Cardiac muscle cell (in vitro differentiated cells and primary cell): ENCODE results near the gene PRUNE2. TPM values are rescaled to one million over a fixed set of nuclear protein-coding genes. Genes with fewer than 3 reads are reported as not detected.
A peak's percentile ranks its signal among the peaks of the same experiment; 100 is the strongest.

ENCODE experiments used
- DNase-seq, 2 donors: peaks; one replicate each; pipeline versions ENCODE4 v3.0.0 to v3.0.0-alpha.2; 2010 to 2017; ENCODE audit warnings: low read depth in 1 of 2, low spot score in 1 of 2
- H3K27ac ChIP-seq: fragments of 200-600 bp; sonication (generic); 2 replicates; pipeline ENCODE4 v1.5.1; 2016
- H3K27me3 ChIP-seq: fragments of 200-600 bp; sonication (generic); 2 replicates; pipeline ENCODE4 v1.6.0; 2016; ENCODE audit warnings: control low read depth
- H3K36me3 ChIP-seq: fragments of 200-600 bp; sonication (generic); 2 replicates; pipeline ENCODE4 v1.5.1; 2016; ENCODE audit warnings: control low read depth
- H3K4me1 ChIP-seq: fragments of 200-600 bp; sonication (generic); 2 replicates; pipeline ENCODE4 v1.8.1; 2017; ENCODE audit warnings: low read depth, mild to moderate bottlenecking, mixed run types
- H3K4me3 ChIP-seq: fragments of 200-600 bp; sonication (generic); 2 replicates; pipeline ENCODE4 v1.5.1; 2016; ENCODE audit warnings: mild to moderate bottlenecking
- H3K9me3 ChIP-seq: fragments of 200-600 bp; sonication (generic); 2 replicates; pipeline ENCODE4 v1.5.1; 2017; ENCODE audit warnings: low read depth, mild to moderate bottlenecking, control low read depth
- polyA plus RNA-seq: library from polyadenylated mRNA; unstranded; fragments of >200 nt; fragmentation: Nextera tagmentation; extraction: Ambion mirVana; gene quantifications from 2 replicates; pipeline ENCODE4 v1.2.1, GENCODE V29; 2016
- total RNA-seq: library from RNA; depleted of rRNA; stranded (reverse); fragments of >200 nt; gene quantifications from 2 replicates; pipeline ENCODE4 v1.2.3, GENCODE V29; 2016
- TF ChIP-seq, protein P1 (sequence below): IDR thresholded peaks from 2 replicates; pipeline ENCODE4 v1.5.1; 2012; ENCODE audit warnings: low read depth, mild to moderate bottlenecking, low read length

Gene PRUNE2
- total and polyA plus RNA-seq, 2 experiments from 2014 or later: 5.5 to 14.4 TPM

DNA sequence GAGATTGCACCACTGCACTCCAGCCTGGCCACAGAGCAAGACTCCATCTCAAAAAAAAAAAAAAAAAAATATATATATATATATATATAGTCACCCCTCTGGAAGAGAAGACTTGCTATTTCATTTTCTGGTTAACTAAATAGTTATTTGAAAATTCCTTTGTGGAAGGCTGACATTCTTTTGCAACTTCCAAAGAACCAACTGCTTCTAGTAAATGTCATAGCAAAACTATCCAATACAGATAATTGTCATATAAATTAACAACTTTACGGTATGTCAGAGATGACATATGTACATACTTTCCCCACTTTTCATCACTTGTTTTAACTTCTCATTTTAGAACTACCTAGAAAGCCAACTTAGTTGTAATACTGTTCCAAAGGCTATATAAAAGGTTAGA, 50.9 kb downstream of the PRUNE2 start:
- Histone ChIP-seq H3K27ac (no peak overlapping the region), H3K4me1 (no peaks in the 10 kb centered on the region), H3K9me3 (no peaks in the 10 kb centered on the region), H3K4me3 (no peak overlapping the region), H3K27me3 (no peaks in the 10 kb centered on the region), H3K36me3 (no peaks in the 10 kb centered on the region)
- TF ChIP-seq, protein P1, sequence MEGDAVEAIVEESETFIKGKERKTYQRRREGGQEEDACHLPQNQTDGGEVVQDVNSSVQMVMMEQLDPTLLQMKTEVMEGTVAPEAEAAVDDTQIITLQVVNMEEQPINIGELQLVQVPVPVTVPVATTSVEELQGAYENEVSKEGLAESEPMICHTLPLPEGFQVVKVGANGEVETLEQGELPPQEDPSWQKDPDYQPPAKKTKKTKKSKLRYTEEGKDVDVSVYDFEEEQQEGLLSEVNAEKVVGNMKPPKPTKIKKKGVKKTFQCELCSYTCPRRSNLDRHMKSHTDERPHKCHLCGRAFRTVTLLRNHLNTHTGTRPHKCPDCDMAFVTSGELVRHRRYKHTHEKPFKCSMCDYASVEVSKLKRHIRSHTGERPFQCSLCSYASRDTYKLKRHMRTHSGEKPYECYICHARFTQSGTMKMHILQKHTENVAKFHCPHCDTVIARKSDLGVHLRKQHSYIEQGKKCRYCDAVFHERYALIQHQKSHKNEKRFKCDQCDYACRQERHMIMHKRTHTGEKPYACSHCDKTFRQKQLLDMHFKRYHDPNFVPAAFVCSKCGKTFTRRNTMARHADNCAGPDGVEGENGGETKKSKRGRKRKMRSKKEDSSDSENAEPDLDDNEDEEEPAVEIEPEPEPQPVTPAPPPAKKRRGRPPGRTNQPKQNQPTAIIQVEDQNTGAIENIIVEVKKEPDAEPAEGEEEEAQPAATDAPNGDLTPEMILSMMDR: no peak
- DNase-seq: no peak

DNA sequence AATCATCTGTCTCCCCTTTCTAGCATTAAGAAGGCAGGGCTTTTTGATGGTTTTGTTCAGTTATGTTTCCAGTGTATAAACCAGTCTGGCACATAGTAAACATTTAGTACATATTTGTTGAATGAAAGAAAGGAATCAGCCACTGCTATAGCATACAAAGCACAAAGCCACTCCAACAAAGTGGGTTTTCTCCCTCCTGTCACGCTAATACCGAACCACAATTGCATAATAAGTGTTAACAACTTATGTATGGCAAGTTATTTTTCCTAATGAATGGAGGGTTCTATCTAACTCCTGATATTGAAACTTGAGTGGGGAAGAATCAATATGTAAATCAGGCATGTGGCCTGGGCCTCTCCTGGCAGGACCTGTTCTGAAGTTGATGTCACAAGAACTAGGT, 53.9 kb downstream of the PRUNE2 start:
- no peaks in the 10 kb centered on the region for H3K36me3 ChIP-seq
- H3K4me1 ChIP-seq: no peaks in the 10 kb centered on the region
- H3K27me3 ChIP-seq: no peaks in the 10 kb centered on the region
- no peak overlapping the region for H3K4me3 ChIP-seq
- no peak overlapping the region for H3K27ac ChIP-seq
- no peak for DNase-seq
- TF ChIP-seq, protein P1: no peak
- no peaks in the 10 kb centered on the region for H3K9me3 ChIP-seq

DNA sequence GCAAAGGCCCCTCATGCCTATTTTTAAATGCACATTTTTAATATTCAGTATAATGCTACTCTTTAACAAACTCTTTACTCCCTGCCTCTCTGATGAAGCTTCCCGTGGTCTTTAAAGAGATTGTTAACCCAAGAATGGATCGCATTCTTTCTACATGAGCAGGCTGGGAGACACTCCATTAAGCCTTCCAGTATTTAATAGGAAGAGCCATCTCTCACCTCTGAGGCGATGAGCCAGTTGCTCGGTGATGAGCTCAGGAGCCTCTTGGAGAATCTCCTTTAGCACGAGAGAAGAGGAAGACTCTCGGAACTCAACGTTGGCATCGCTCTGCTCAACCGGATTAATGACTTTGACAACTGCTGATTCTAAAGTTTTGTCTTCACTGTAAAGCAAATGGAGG, 59.6 kb downstream of the PRUNE2 start:
- no peaks in the 10 kb centered on the region for H3K27me3 ChIP-seq
- DNase-seq: no peak

DNA sequence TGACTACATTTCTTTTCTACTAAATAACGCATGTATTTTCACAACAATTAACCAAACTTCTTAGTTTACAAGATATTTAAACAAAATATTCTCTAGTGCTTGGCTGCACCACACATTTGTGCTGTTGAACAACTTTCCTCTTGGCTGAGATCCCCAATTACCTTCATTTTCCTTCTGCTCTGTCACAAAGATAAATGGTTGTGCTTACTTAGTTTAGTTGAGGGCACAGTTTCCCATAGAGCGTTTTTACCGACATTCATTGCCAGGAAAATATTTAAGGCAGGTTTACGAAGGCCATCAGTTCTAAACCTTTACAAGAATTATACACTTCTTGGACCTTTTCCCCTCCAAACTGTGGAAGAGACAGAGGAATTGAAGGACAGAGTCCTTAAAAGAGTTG, 60.7 kb downstream of the PRUNE2 start:
- Histone ChIP-seq H3K36me3 (no peaks in the 10 kb centered on the region), H3K27me3 (no peaks in the 10 kb centered on the region), H3K4me1 (no peaks in the 10 kb centered on the region), H3K27ac (no peak overlapping the region), H3K9me3 (no peaks in the 10 kb centered on the region), H3K4me3 (no peak overlapping the region)
- DNase-seq: no peak
- TF ChIP-seq, protein P1: no peak

More for the DNA sequence above, 59.6 kb downstream of the PRUNE2 start:
- no peaks in the 10 kb centered on the region for H3K4me1 ChIP-seq
- H3K9me3 ChIP-seq: no peaks in the 10 kb centered on the region
- H3K27ac ChIP-seq: no peak overlapping the region
- H3K36me3 ChIP-seq: no peaks in the 10 kb centered on the region
- TF ChIP-seq, protein P1: no peak
- H3K4me3 ChIP-seq: no peak overlapping the region

DNA sequence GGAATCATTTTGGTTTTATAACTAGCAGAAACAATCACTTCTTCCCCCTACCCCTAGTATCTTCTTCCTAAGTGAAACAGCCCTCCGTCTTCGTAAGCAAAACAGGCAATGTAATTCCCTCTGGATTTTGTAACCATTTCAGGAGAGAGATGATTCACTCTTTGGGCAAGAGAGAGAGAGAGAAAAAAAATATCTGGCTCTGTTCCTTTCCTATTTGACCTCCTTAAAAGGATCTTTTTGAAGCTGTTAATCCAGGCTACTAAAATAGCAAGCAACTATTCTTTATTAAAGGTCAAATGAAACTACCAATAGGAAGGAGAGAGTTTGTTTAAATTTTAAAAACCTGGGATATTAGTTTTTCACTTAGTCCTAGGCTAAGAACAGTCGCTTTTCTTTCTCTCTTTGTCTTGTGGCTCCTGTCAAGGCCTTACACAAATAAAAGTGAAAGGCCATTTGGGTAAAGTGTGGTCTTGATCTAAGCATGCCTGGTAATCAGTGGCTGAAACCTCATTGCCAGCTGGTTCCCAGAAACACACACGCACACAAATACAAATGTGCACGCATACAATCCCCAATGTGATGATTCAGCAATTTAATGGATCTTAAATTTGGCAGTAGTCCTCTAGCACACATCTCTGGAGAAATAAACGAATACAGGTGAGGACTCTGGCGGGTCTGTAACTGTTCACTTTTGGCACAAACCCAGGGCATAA, 70.2 kb downstream of the PRUNE2 start:
- peak overlapping the region; percentile 19 for H3K27ac ChIP-seq
- H3K4me1 ChIP-seq: peaks cover 3% of the 10 kb centered on the region
- no peaks in the 10 kb centered on the region for H3K36me3 ChIP-seq
- TF ChIP-seq, protein P1: no peak
- H3K9me3 ChIP-seq: no peaks in the 10 kb centered on the region
- H3K27me3 ChIP-seq: no peaks in the 10 kb centered on the region
- H3K4me3 ChIP-seq: no peak overlapping the region
- DNase-seq: peak in 1 of 2 donors; percentile 92
